GM18499 (cell line): ENCODE results near the gene OVOL2.

Experiments
- ATAC-seq: cut with Tn5 transposase; IDR thresholded peaks from one replicate; pipeline ENCODE4 v1.9.1; 2021; ENCODE audit warnings: moderate number of reproducible peaks; ENCODE audit not compliant: insufficient read depth, unreplicated experiment

The OVOL2 gene

GRCh38 chr20:17992847-17993513, 64.7 kb downstream of the OVOL2 start:
- no peak for ATAC-seq

GRCh38 chr20:17992224-17992637, 65.5 kb downstream of the OVOL2 start:
- no peak for ATAC-seq

- no peak for ATAC-seq
Observed at GRCh38 chr20:17990278-17990972, 67.3 kb downstream of the OVOL2 start.

- ATAC-seq, result no peak
Observed at GRCh38 chr20:17987988-17988387, 69.7 kb downstream of the OVOL2 start.

- no peak for ATAC-seq
Observed at GRCh38 chr20:17985388-17986018, 72.2 kb downstream of the OVOL2 start.

GRCh38 chr20:17976305-17976704, 81.4 kb downstream of the OVOL2 start:
- no peak for ATAC-seq
